Measurements from ENCODE around the gene DES. TPM values are rescaled to one million over a fixed set of nuclear protein-coding genes. Genes with fewer than 3 reads are reported as not detected.
A peak's percentile ranks its signal among the peaks of the same experiment; 100 is the strongest.

DES gene
- total RNA-seq, 1 experiment from 2014 or later, result not detected

DNA sequence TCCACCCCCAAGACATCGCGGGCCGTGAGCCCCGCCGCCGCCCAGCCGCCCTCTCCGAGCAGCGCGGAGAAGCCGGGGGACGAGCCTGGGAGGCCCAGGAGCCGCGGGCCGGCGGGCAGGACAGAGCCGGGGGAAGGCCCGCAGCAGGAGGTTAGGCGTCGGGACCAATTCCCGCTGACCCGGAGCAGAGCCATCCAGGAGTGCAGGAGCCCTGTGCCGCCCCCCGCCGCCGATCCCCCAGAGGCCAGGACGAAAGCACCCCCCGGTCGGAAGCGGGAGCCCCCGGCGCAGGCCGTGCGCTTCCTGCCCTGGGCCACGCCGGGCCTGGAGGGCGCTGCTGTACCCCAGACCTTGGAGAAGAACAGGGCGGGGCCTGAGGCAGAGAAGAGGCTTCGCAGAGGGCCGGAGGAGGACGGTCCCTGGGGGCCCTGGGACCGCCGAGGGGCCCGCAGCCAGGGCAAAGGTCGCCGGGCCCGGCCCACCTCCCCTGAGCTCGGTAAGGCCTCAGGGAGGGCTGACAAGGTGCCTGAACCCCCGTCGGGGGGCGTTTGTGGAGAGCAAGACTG lies 30.7 kb downstream of the DES start:
- no peak for DNase-seq (ENCODE audit: unreplicated experiment)
- Mint-ChIP-seq H3K4me1 (ENCODE audit: insufficient read depth, unreplicated experiment) (peaks cover 33% of the 10 kb centered on the region), H3K27ac (ENCODE audit: low read depth, unreplicated experiment) (peak overlapping the region; percentile 74), H3K27me3 (ENCODE audit: insufficient read depth, unreplicated experiment) (no peaks in the 10 kb centered on the region), H3K4me3 (ENCODE audit: unreplicated experiment) (no peak overlapping the region), H3K9me3 (ENCODE audit: unreplicated experiment) (no peaks in the 10 kb centered on the region), H3K36me3 (ENCODE audit: insufficient read depth, unreplicated experiment) (no peaks in the 10 kb centered on the region)
- ChIA-PET CTCF (interaction anchor here (0.5 kb wide), 1 partner anchor 81 kb away, joined by 3 read pairs; no protein-coding TSS in a partner anchor), POLR2A (no interaction called here)
- TF ChIP-seq, protein P1, sequence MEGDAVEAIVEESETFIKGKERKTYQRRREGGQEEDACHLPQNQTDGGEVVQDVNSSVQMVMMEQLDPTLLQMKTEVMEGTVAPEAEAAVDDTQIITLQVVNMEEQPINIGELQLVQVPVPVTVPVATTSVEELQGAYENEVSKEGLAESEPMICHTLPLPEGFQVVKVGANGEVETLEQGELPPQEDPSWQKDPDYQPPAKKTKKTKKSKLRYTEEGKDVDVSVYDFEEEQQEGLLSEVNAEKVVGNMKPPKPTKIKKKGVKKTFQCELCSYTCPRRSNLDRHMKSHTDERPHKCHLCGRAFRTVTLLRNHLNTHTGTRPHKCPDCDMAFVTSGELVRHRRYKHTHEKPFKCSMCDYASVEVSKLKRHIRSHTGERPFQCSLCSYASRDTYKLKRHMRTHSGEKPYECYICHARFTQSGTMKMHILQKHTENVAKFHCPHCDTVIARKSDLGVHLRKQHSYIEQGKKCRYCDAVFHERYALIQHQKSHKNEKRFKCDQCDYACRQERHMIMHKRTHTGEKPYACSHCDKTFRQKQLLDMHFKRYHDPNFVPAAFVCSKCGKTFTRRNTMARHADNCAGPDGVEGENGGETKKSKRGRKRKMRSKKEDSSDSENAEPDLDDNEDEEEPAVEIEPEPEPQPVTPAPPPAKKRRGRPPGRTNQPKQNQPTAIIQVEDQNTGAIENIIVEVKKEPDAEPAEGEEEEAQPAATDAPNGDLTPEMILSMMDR (IDR thresholded peaks at IDR 0.05; ENCODE audit: unreplicated experiment), result no peak
- intact Hi-C loops (cut with micrococcal nuclease), result no loop called here
- BruUV-seq (replicated peaks), result no TSS peak

DNA sequence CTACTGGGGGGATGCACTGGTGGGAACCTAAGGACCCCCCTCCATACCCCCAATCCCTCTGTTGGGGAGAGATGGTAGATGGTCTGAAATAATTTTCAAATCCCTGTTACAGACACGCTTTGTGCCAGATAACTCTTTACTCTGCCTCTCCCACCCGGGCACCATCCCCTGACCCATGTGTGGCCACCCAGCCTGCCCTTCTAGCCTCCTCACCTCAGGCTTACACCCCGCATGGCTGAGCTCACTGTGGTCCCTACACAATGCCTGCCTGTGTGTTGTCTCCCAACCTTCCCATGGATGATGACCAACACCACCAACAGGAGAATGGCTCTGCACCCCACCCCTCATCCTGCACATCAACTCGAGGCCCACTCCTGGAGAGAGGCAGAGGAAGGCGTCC lies 31.4 kb downstream of the DES start:
- H3K4me3 Mint-ChIP-seq (ENCODE audit: unreplicated experiment), result no peak overlapping the region
- ChIA-PET POLR2A (interaction anchor here (1.9 kb wide), 1 partner anchor 8 kb away, joined by 5 read pairs; no protein-coding TSS in a partner anchor), CTCF (interaction anchor here (0.7 to 1.2 kb wide), 3 partner anchors 9 to 92 kb away, joined by 3 to 4 read pairs (median 4); no protein-coding TSS in a partner anchor)
- no TSS peak for BruUV-seq (replicated peaks)
- no peaks in the 10 kb centered on the region for H3K27me3 Mint-ChIP-seq (ENCODE audit: insufficient read depth, unreplicated experiment)
- no peak for DNase-seq (ENCODE audit: unreplicated experiment)
- H3K4me1 Mint-ChIP-seq (ENCODE audit: insufficient read depth, unreplicated experiment), result peaks cover 34% of the 10 kb centered on the region
- H3K9me3 Mint-ChIP-seq (ENCODE audit: unreplicated experiment), result no peaks in the 10 kb centered on the region
- H3K27ac Mint-ChIP-seq (ENCODE audit: low read depth, unreplicated experiment), result peak overlapping the region; percentile 74
- H3K36me3 Mint-ChIP-seq (ENCODE audit: insufficient read depth, unreplicated experiment), result no peaks in the 10 kb centered on the region
- intact Hi-C loops (cut with micrococcal nuclease), result no loop called here
- TF ChIP-seq, protein P1 (IDR thresholded peaks at IDR 0.05; ENCODE audit: unreplicated experiment), result no peak

DNA sequence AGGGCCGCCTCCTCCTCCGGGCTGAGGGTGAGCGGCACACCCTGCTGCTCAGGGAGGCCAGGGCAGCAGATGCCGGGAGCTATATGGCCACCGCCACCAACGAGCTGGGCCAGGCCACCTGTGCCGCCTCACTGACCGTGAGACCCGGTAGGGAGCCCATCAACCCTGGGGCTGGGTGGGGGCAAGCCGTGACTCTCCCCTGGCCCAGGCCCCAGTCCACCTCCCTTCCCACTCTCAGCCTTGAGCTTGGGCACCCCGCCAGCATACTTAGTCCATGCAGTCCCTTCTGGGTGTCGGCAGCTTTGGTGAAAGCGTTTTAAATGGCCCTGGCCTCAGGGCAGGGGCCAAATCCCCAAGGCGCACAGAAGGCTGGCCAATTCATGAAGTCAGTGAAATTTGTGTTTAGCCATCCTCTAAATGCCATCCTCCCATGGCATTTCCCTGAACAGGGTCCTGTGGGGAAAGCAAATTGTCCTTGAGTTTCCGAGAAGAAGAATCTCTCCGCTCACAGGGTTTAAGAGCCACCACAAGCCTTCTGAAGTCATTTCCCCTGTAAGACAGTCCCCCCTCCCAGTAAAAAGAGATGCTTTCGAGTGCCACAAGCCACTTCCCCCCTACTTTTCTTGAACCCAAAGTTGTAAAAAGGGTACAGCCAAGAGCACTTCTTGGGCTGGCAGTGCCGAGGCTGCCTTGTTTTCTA lies 33.6 kb downstream of the DES start:
- Mint-ChIP-seq H3K36me3 (ENCODE audit: insufficient read depth, unreplicated experiment) (no peaks in the 10 kb centered on the region), H3K9me3 (ENCODE audit: unreplicated experiment) (no peaks in the 10 kb centered on the region), H3K27me3 (ENCODE audit: insufficient read depth, unreplicated experiment) (no peaks in the 10 kb centered on the region), H3K27ac (ENCODE audit: low read depth, unreplicated experiment) (peak overlapping the region; percentile 50), H3K4me3 (ENCODE audit: unreplicated experiment) (no peak overlapping the region), H3K4me1 (ENCODE audit: insufficient read depth, unreplicated experiment) (peaks cover 22% of the 10 kb centered on the region)
- POLR2A ChIA-PET, result interaction anchor here (1.0 to 2.1 kb wide), 4 partner anchors 10 to 233 kb away, joined by 3 to 13 read pairs (median 5); no protein-coding TSS in a partner anchor
- peak; percentile 56 for DNase-seq (ENCODE audit: unreplicated experiment)
- intact Hi-C loops (cut with micrococcal nuclease), result loop anchor here (2.0 kb wide), 1 partner anchor 47 kb away; the partner anchor contains the start of gene GMPPA
- BruUV-seq (replicated peaks), result no TSS peak
- CTCF ChIA-PET, result interaction anchor here (0.6 to 2.4 kb wide), 2 partner anchors 58 to 413 kb away, joined by 4 to 6 read pairs; no protein-coding TSS in a partner anchor
- TF ChIP-seq, protein P1 (IDR thresholded peaks at IDR 0.05; ENCODE audit: unreplicated experiment), result no peak
